Mucosa of stomach (tissue), 1 donor: ENCODE data around the gene FOXN3.
"Not testable (repeated sequence)": the region's sequence is repeated elsewhere in the genome, so short reads cannot be mapped to it uniquely, and the experiment has no call there.

Experiments used
- H3K27me3 ChIP-seq: one replicate; pipeline ENCODE4 v1.7.0; 2013; ENCODE audit warnings: mild to moderate bottlenecking, low read length; ENCODE audit not compliant: control insufficient read depth, insufficient read depth
- H3K36me3 ChIP-seq: one replicate; pipeline ENCODE4 v1.7.0; 2013; ENCODE audit warnings: low read length; ENCODE audit not compliant: control insufficient read depth, insufficient read depth
- H3K4me1 ChIP-seq: one replicate; pipeline ENCODE4 v1.7.0; 2013; ENCODE audit warnings: mild to moderate bottlenecking, low read length; ENCODE audit not compliant: control insufficient read depth, insufficient read depth
- H3K4me3 ChIP-seq: one replicate; pipeline ENCODE4 v1.7.0; 2013; ENCODE audit warnings: low read length
- H3K9ac ChIP-seq: one replicate; pipeline ENCODE4 v1.7.0; 2013; ENCODE audit warnings: mild to moderate bottlenecking, low read length, moderate library complexity
- H3K9me3 ChIP-seq: one replicate; pipeline ENCODE4 v1.7.0; 2013; ENCODE audit warnings: mild to moderate bottlenecking, low read length, moderate library complexity; ENCODE audit not compliant: control insufficient read depth
- donor health status: Pancreatic carcinoma.

The FOXN3 gene

GRCh38 chr14:89205137-89205740, 211.8 kb downstream of the FOXN3 start:
- H3K36me3 ChIP-seq, result no peaks in the 10 kb centered on the region
- H3K4me1 ChIP-seq, result no peaks in the 10 kb centered on the region
- H3K9ac ChIP-seq, result no peak overlapping the region
- no peak overlapping the region for H3K4me3 ChIP-seq
- no peaks in the 10 kb centered on the region for H3K9me3 ChIP-seq
- no peaks in the 10 kb centered on the region for H3K27me3 ChIP-seq

GRCh38 chr14:89202413-89203190, 214.4 kb downstream of the FOXN3 start:
- Histone ChIP-seq H3K36me3 (no peaks in the 10 kb centered on the region), H3K4me1 (peaks cover 8% of the 10 kb centered on the region), H3K9me3 (no peaks in the 10 kb centered on the region)

GRCh38 chr14:89201645-89202044, 215.4 kb downstream of the FOXN3 start:
- Histone ChIP-seq H3K36me3 (no peaks in the 10 kb centered on the region), H3K4me3 (no peak overlapping the region)

More at GRCh38 chr14:89202413-89203190, 214.4 kb downstream of the FOXN3 start:
- Histone ChIP-seq H3K27me3 (no peaks in the 10 kb centered on the region), H3K9ac (no peak overlapping the region), H3K4me3 (no peak overlapping the region)

GRCh38 chr14:89199357-89199756, 217.7 kb downstream of the FOXN3 start:
- H3K4me3 ChIP-seq, H3K9me3 ChIP-seq, H3K27me3 ChIP-seq, H3K36me3 ChIP-seq, H3K4me1 ChIP-seq: not testable (repeated sequence)
- H3K9ac ChIP-seq, result peak overlapping the region; percentile 22

More at GRCh38 chr14:89201645-89202044, 215.4 kb downstream of the FOXN3 start:
- no peaks in the 10 kb centered on the region for H3K27me3 ChIP-seq
- H3K9me3 ChIP-seq, result no peaks in the 10 kb centered on the region
- H3K4me1 ChIP-seq, result peaks cover 8% of the 10 kb centered on the region
- H3K9ac ChIP-seq, result no peak overlapping the region

GRCh38 chr14:89198544-89199329, 218.3 kb downstream of the FOXN3 start:
- Histone ChIP-seq H3K4me1 (peaks cover 8% of the 10 kb centered on the region), H3K36me3 (no peaks in the 10 kb centered on the region), H3K27me3 (no peaks in the 10 kb centered on the region), H3K4me3 (no peak overlapping the region), H3K9ac (peak overlapping the region; percentile 22), H3K9me3 (no peaks in the 10 kb centered on the region)

- Histone ChIP-seq H3K27me3 (no peaks in the 10 kb centered on the region), H3K9ac (no peak overlapping the region), H3K9me3 (no peaks in the 10 kb centered on the region), H3K4me1 (peaks cover 8% of the 10 kb centered on the region), H3K4me3 (no peak overlapping the region), H3K36me3 (no peaks in the 10 kb centered on the region)
Observed at GRCh38 chr14:89197623-89198022, 219.4 kb downstream of the FOXN3 start.

- H3K36me3 ChIP-seq, result no peaks in the 10 kb centered on the region
- H3K9me3 ChIP-seq, result no peaks in the 10 kb centered on the region
- no peak overlapping the region for H3K4me3 ChIP-seq
- H3K9ac ChIP-seq, result no peak overlapping the region
- peaks cover 8% of the 10 kb centered on the region for H3K4me1 ChIP-seq
- no peaks in the 10 kb centered on the region for H3K27me3 ChIP-seq
Observed at GRCh38 chr14:89196545-89196944, 220.5 kb downstream of the FOXN3 start.

- H3K4me1 ChIP-seq, result peaks cover 6% of the 10 kb centered on the region
- no peaks in the 10 kb centered on the region for H3K27me3 ChIP-seq
- H3K9me3 ChIP-seq, result no peaks in the 10 kb centered on the region
- no peak overlapping the region for H3K9ac ChIP-seq
- H3K36me3 ChIP-seq, result no peaks in the 10 kb centered on the region
- no peak overlapping the region for H3K4me3 ChIP-seq
Observed at GRCh38 chr14:89194376-89194775, 222.7 kb downstream of the FOXN3 start.

GRCh38 chr14:89190765-89191513, 226.1 kb downstream of the FOXN3 start:
- H3K9ac ChIP-seq, result no peak overlapping the region
- no peak overlapping the region for H3K4me3 ChIP-seq
- H3K27me3 ChIP-seq, result no peaks in the 10 kb centered on the region
- no peaks in the 10 kb centered on the region for H3K9me3 ChIP-seq
- H3K36me3 ChIP-seq, result no peaks in the 10 kb centered on the region
- H3K4me1 ChIP-seq, result peaks cover 14% of the 10 kb centered on the region

GRCh38 chr14:89188492-89188891, 228.5 kb downstream of the FOXN3 start:
- no peaks in the 10 kb centered on the region for H3K9me3 ChIP-seq
- peaks cover 18% of the 10 kb centered on the region for H3K4me1 ChIP-seq
- H3K9ac ChIP-seq, result no peak overlapping the region
- H3K36me3 ChIP-seq, result no peaks in the 10 kb centered on the region
- H3K4me3 ChIP-seq, result no peak overlapping the region
- H3K27me3 ChIP-seq, result no peaks in the 10 kb centered on the region

GRCh38 chr14:89187501-89187900, 229.5 kb downstream of the FOXN3 start:
- Histone ChIP-seq H3K9me3 (no peaks in the 10 kb centered on the region), H3K4me3 (no peak overlapping the region), H3K9ac (no peak overlapping the region), H3K4me1 (peaks cover 18% of the 10 kb centered on the region), H3K36me3 (no peaks in the 10 kb centered on the region), H3K27me3 (no peaks in the 10 kb centered on the region)
